ENCODE results near the gene EFHC2. TPM values are rescaled to one million over a fixed set of nuclear protein-coding genes. Genes with fewer than 3 reads are reported as not detected.

EFHC2 gene
- total RNA-seq, 1 experiment from 2014 or later, result 4.3 TPM

GRCh38 chrX:44282753-44283152, 60.7 kb downstream of the EFHC2 start:
- Histone ChIP-seq H3K4me2 (no peak overlapping the region), H3K9me3 (ENCODE audit: insufficient read depth, low read depth) (no peaks in the 10 kb centered on the region), H3K27me3 (ENCODE audit: insufficient read depth, low read depth) (no peaks in the 10 kb centered on the region), H3K36me3 (ENCODE audit: low read depth) (no peaks in the 10 kb centered on the region), H3K4me1 (replicated peaks; ENCODE audit: insufficient read depth) (no peaks in the 10 kb centered on the region), H3K27ac (no peak overlapping the region), H3K79me2 (ENCODE audit: low read depth) (no peaks in the 10 kb centered on the region), H2AFZ (no peak overlapping the region), H3K4me3 (no peak overlapping the region), H3K9me2 (ENCODE audit: insufficient read depth) (no peaks in the 10 kb centered on the region), H4K20me1 (ENCODE audit: insufficient read depth) (no peaks in the 10 kb centered on the region), H3F3A (ENCODE audit: insufficient read depth, low read depth) (no peaks in the 10 kb centered on the region)
- no TSS peak for BruUV-seq (replicated peaks)
- ChIA-PET POLR2A (ENCODE audit: unreplicated experiment) (no interaction called here), CTCF (no interaction called here)
- TF ChIP-seq CTCF (conservative IDR thresholded peaks at IDR 0.05) (no peak), EZH2 (IDR thresholded peaks at IDR 0.05; ENCODE audit: low read depth) (no peak)
- DNase-seq, result no peak
- intact Hi-C loops (cut with micrococcal nuclease; ENCODE audit: unreplicated experiment), result no loop called here

GRCh38 chrX:44280116-44280515, 63.4 kb downstream of the EFHC2 start:
- H3F3A ChIP-seq (ENCODE audit: insufficient read depth, low read depth), result no peaks in the 10 kb centered on the region
- no peaks in the 10 kb centered on the region for H3K36me3 ChIP-seq (ENCODE audit: low read depth)
- H3K27ac ChIP-seq, result no peak overlapping the region
- H3K4me3 ChIP-seq, result no peak overlapping the region
- no peak for DNase-seq
- intact Hi-C loops (cut with micrococcal nuclease; ENCODE audit: unreplicated experiment), result no loop called here
- ChIA-PET POLR2A (ENCODE audit: unreplicated experiment) (no interaction called here), CTCF (no interaction called here)
- BruUV-seq (replicated peaks), result no TSS peak
- no peak overlapping the region for H3K4me2 ChIP-seq
- H3K79me2 ChIP-seq (ENCODE audit: low read depth), result no peaks in the 10 kb centered on the region
- TF ChIP-seq CTCF (conservative IDR thresholded peaks at IDR 0.05) (no peak), EZH2 (IDR thresholded peaks at IDR 0.05; ENCODE audit: low read depth) (no peak)
- no peaks in the 10 kb centered on the region for H3K4me1 ChIP-seq (replicated peaks; ENCODE audit: insufficient read depth)
- no peak overlapping the region for H2AFZ ChIP-seq
- no peaks in the 10 kb centered on the region for H3K9me3 ChIP-seq (ENCODE audit: insufficient read depth, low read depth)
- H3K9me2 ChIP-seq (ENCODE audit: insufficient read depth), result no peaks in the 10 kb centered on the region
- no peaks in the 10 kb centered on the region for H3K27me3 ChIP-seq (ENCODE audit: insufficient read depth, low read depth)
- no peaks in the 10 kb centered on the region for H4K20me1 ChIP-seq (ENCODE audit: insufficient read depth)

GRCh38 chrX:44274096-44274495, 69.4 kb downstream of the EFHC2 start:
- H3F3A ChIP-seq (ENCODE audit: insufficient read depth, low read depth), result no peaks in the 10 kb centered on the region
- CTCF ChIA-PET, result no interaction called here
- H3K4me3 ChIP-seq, result no peak overlapping the region
- H3K36me3 ChIP-seq (ENCODE audit: low read depth), result no peaks in the 10 kb centered on the region
- TF ChIP-seq EZH2 (IDR thresholded peaks at IDR 0.05; ENCODE audit: low read depth) (no peak), CTCF (conservative IDR thresholded peaks at IDR 0.05) (no peak)
- H3K9me2 ChIP-seq (ENCODE audit: insufficient read depth), result no peaks in the 10 kb centered on the region
- no peak overlapping the region for H3K4me2 ChIP-seq
- no peaks in the 10 kb centered on the region for H3K4me1 ChIP-seq (replicated peaks; ENCODE audit: insufficient read depth)
- H3K9me3 ChIP-seq (ENCODE audit: insufficient read depth, low read depth), result no peaks in the 10 kb centered on the region
- H3K27me3 ChIP-seq (ENCODE audit: insufficient read depth, low read depth), result no peaks in the 10 kb centered on the region
- H2AFZ ChIP-seq, result no peak overlapping the region
- H4K20me1 ChIP-seq (ENCODE audit: insufficient read depth), result no peaks in the 10 kb centered on the region
- no peak overlapping the region for H3K27ac ChIP-seq
- BruUV-seq (replicated peaks), result no TSS peak
- POLR2A ChIA-PET (ENCODE audit: unreplicated experiment), result interaction anchor here (0.6 kb wide), 1 partner anchor 677 kb away, joined by 4 read pairs; no protein-coding TSS in a partner anchor
- H3K79me2 ChIP-seq (ENCODE audit: low read depth), result no peaks in the 10 kb centered on the region
- DNase-seq, result no peak
- intact Hi-C loops (cut with micrococcal nuclease; ENCODE audit: unreplicated experiment), result no loop called here
